ENCODE data around the gene GPR156. TPM values are rescaled to one million over a fixed set of nuclear protein-coding genes. Genes with fewer than 3 reads are reported as not detected.

Gene GPR156
- total RNA-seq, 1 donor from 2014 or later: 1.4 TPM

- no peak for TF ChIP-seq CTCF (conservative IDR thresholded peaks at IDR 0.05; ENCODE audit: low read depth, low read length)
- no peak overlapping the region for H3K4me3 ChIP-seq (ENCODE audit: low read depth, low read length)
- no peak for DNase-seq (ENCODE audit: low read depth)
Measured at GRCh38 chr3:120200493-120201235, 84.4 kb downstream of the GPR156 start.

- H3K4me3 ChIP-seq (ENCODE audit: low read depth, low read length): no peak overlapping the region
- no peak for DNase-seq (ENCODE audit: low read depth)
- peak; percentile 44 for TF ChIP-seq CTCF (conservative IDR thresholded peaks at IDR 0.05; ENCODE audit: low read depth, low read length)
Measured at GRCh38 chr3:120198305-120198878, 86.6 kb downstream of the GPR156 start.

- no peak overlapping the region for H3K4me3 ChIP-seq (ENCODE audit: low read depth, low read length)
- TF ChIP-seq CTCF (conservative IDR thresholded peaks at IDR 0.05; ENCODE audit: low read depth, low read length): no peak
- no peak for DNase-seq (ENCODE audit: low read depth)
Measured at GRCh38 chr3:120196812-120197211, 88.2 kb downstream of the GPR156 start.

- DNase-seq (ENCODE audit: low read depth): no peak
- H3K4me3 ChIP-seq (ENCODE audit: low read depth, low read length): no peak overlapping the region
- no peak for TF ChIP-seq CTCF (conservative IDR thresholded peaks at IDR 0.05; ENCODE audit: low read depth, low read length)
Measured at GRCh38 chr3:120196333-120196732, 88.7 kb downstream of the GPR156 start.

- no peak for DNase-seq (ENCODE audit: low read depth)
- no peak overlapping the region for H3K4me3 ChIP-seq (ENCODE audit: low read depth, low read length)
- no peak for TF ChIP-seq CTCF (conservative IDR thresholded peaks at IDR 0.05; ENCODE audit: low read depth, low read length)
Measured at GRCh38 chr3:120193554-120193953, 91.5 kb downstream of the GPR156 start.

GRCh38 chr3:120192579-120192978, 92.4 kb downstream of the GPR156 start:
- no peak for TF ChIP-seq CTCF (conservative IDR thresholded peaks at IDR 0.05; ENCODE audit: low read depth, low read length)
- no peak overlapping the region for H3K4me3 ChIP-seq (ENCODE audit: low read depth, low read length)
- DNase-seq (ENCODE audit: low read depth): no peak

GRCh38 chr3:120192159-120192558, 92.9 kb downstream of the GPR156 start:
- no peak for TF ChIP-seq CTCF (conservative IDR thresholded peaks at IDR 0.05; ENCODE audit: low read depth, low read length)
- no peak for DNase-seq (ENCODE audit: low read depth)

More at GRCh38 chr3:120192159-120192558, 92.9 kb downstream of the GPR156 start:
- H3K4me3 ChIP-seq (ENCODE audit: low read depth, low read length): no peak overlapping the region

All from epithelial cell of proximal tubule (primary cell).